A549 treated with GW870086 at 1 μM for 4 hours (cell line): ENCODE results near the gene RUFY4. TPM values are rescaled to one million over a fixed set of nuclear protein-coding genes. Genes with fewer than 3 reads are reported as not detected.

Source experiments
- total RNA-seq: library from RNA; stranded (reverse); fragments of 200-300 nt; extraction: Qiagen RNA extraction; gene quantifications from 5 replicates; pipeline ENCODE4 v1.2.3, GENCODE V29; 2022; ENCODE audit warnings: low read depth

Gene RUFY4, protein sequence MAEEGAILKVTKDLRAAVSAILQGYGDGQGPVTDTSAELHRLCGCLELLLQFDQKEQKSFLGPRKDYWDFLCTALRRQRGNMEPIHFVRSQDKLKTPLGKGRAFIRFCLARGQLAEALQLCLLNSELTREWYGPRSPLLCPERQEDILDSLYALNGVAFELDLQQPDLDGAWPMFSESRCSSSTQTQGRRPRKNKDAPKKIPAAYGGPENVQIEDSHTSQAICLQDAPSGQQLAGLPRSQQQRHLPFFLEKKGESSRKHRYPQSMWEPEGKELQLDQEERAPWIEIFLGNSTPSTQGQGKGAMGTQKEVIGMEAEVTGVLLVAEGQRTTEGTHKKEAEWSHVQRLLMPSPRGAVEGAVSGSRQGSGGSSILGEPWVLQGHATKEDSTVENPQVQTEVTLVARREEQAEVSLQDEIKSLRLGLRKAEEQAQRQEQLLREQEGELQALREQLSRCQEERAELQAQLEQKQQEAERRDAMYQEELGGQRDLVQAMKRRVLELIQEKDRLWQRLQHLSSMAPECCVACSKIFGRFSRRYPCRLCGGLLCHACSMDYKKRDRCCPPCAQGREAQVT
- total RNA-seq = 0.23 TPM in 1 of 5 replicates, not detected in the others

DNA sequence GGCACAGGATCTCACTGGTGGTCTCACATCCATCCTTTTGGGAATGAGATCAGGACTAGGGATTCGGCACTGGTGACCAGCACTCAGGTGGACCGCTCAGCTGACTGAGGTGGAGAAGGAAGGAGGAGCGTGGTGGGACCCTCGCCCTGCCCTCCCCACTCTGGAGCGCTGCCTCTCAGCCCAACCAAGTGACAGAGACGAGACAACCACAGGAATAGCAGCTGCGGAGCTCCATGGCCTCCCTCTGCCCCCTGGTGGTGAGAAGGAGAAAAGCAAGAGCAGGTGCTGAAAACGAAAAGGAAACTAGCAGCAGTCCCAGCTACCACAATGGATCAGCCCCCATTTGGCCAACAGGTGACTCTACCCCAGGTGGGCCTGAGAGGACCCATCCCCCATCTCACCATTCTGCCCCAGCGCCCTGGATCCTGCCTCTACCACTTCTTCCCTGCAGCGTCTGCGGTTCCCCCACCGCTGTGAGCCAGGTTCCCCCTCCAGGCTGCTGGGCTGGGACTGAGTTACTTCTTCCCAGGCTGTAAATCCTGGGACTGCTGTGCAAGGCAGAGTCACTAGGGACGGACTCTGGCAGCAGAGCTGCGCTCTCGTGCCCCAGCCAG lies at the start of gene RUFY4:
TSS of gene RUFY4 (plus strand) at position 533 of the 614 bp plus-strand sequence. CDS start 1,353 bp downstream, outside the sequence.

DNA sequence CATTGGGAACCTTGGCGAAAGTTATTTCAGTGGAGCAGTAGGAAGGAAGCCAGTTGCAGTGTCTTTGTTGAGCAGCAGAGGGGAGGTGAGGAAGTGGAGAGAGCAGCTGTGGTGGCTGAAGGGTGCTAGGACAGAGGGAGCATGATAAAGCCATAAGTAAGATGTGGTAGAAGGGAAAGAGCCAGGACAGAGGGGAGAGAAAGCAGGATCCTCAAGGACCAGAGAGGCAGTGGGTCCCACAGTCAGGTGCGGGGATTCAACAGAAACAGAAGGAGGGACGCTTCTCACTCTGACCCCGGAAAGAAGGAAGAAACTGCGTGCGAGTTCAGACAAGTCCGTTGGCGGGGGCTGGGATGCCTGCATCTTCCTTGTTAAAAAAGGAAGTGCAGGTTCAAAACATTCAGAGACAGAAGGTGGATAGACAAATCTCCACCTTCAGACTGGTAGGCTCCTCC lies 56.6 kb downstream of the RUFY4 start, which contains the start of gene CXCR2:
TSS of gene CXCR2 (plus strand) at position 403 of the 455 bp plus-strand sequence. CDS start 8,774 bp downstream, outside the sequence.

Other genes with a start within 250 kb of the RUFY4 start
- gene TNS1, start 66.3 kb upstream of the RUFY4 start, total RNA-seq = 12.4 to 26.9 TPM (median 19.2 TPM) in 5 replicates
- not detected in 5 replicates for gene CXCR2, start 56.8 kb downstream of the RUFY4 start, total RNA-seq
- gene CXCR1, start 97.7 kb downstream of the RUFY4 start, total RNA-seq = not detected in 5 replicates
- 280 to 308 TPM (median 303 TPM) in 5 replicates for gene ARPC2, start 147.9 kb downstream of the RUFY4 start, total RNA-seq
- gene GPBAR1, start 191.8 kb downstream of the RUFY4 start, total RNA-seq = 0.19 to 0.42 TPM (median 0.23 TPM) in 5 replicates
- gene AAMP, start 200.9 kb downstream of the RUFY4 start, total RNA-seq = 124 to 170 TPM (median 127 TPM) in 5 replicates
- 65.3 to 73.6 TPM (median 72.8 TPM) in 5 replicates for gene PNKD, start 201.3 kb downstream of the RUFY4 start, total RNA-seq
- 132 to 147 TPM (median 139 TPM) in 5 replicates for gene TMBIM1, start 223.2 kb downstream of the RUFY4 start, total RNA-seq